ENCODE measurements around the gene ACVR1C. TPM values are rescaled to one million over a fixed set of nuclear protein-coding genes. Genes with fewer than 3 reads are reported as not detected.

ACVR1C gene
- total and polyA plus RNA-seq, 2 of the 4 experiments (the other 2 are of a cell fraction), result 0.07 to 0.18 TPM

GRCh38 chr2:157559461-157559860 is 69.2 kb downstream of the ACVR1C start:
- H4K8ac ChIP-seq (ENCODE audit: low read depth in 2 of 2, low read length in 2 of 2), result no peak overlapping the region
- no peak overlapping the region for H2BK120ac ChIP-seq (ENCODE audit: low read depth, low read length)
- in situ Hi-C loops (cut with MboI; ENCODE audit: low sequenced_read_pairs) (no loop called here), intact Hi-C loops (cut with micrococcal nuclease) (no loop called here), dilution Hi-C loops (cut with HindIII; ENCODE audit: low sequenced_read_pairs, unreplicated experiment) (no loop called here)
- no peak overlapping the region for H2BK5ac ChIP-seq (ENCODE audit: low read depth, low read length, poor library complexity, severe bottlenecking)
- no peak overlapping the region for H3K14ac ChIP-seq (replicated peaks; ENCODE audit: low read depth, low read length)
- no peak overlapping the region for H3K4me3 ChIP-seq (ENCODE audit: insufficient read depth, low read depth, low read length)
- H3K56ac ChIP-seq (ENCODE audit: extremely low read depth, insufficient read depth, low read length), result no peak overlapping the region
- no peak overlapping the region for H3K27ac ChIP-seq (ENCODE audit: insufficient read depth, low read length)
- H3K4me2 ChIP-seq (ENCODE audit: low read depth, low read length), result no peak overlapping the region
- H2AK5ac ChIP-seq (ENCODE audit: low read depth, low read length), result no peak overlapping the region
- no peak overlapping the region for H3K4ac ChIP-seq (ENCODE audit: low read depth, low read length)
- H3K27me3 ChIP-seq (ENCODE audit: control insufficient read depth, insufficient read depth, low read length), result no peaks in the 10 kb centered on the region
- POLR2A ChIA-PET (ENCODE audit: unreplicated experiment), result no interaction called here
- CTCF ChIA-PET, result no interaction called here
- no peak overlapping the region for H4K5ac ChIP-seq (ENCODE audit: low read depth, low read length)
- no peaks in the 10 kb centered on the region for H3K79me1 ChIP-seq (ENCODE audit: low read depth in 1 of 2, low read length in 2 of 2)
- H4K91ac ChIP-seq (ENCODE audit: insufficient read depth, low read depth, low read length), result no peak overlapping the region
- no peaks in the 10 kb centered on the region for H3K9me1 ChIP-seq (ENCODE audit: insufficient read depth, low read length)
- no peak for TF ChIP-seq RCOR1 (IDR thresholded peaks at IDR 0.05; ENCODE audit: insufficient replicate concordance, low read length)
- H4K20me1 ChIP-seq (ENCODE audit: insufficient read depth, low read length), result no peaks in the 10 kb centered on the region
- no peak overlapping the region for H2AFZ ChIP-seq (replicated peaks; ENCODE audit: low read length, poor library complexity)
- H2AK9ac ChIP-seq (replicated peaks; ENCODE audit: low read depth, low read length, poor library complexity), result no peak overlapping the region
- no peak overlapping the region for H3K23ac ChIP-seq (ENCODE audit: low read depth, low read length)
- H3K9me3 ChIP-seq (ENCODE audit: control insufficient read depth, insufficient read depth, low read length), result no peaks in the 10 kb centered on the region
- no peak overlapping the region for H3K18ac ChIP-seq (ENCODE audit: low read depth, low read length)
- no TSS peak for BruUV-seq (replicated peaks)
- ATAC-seq (ENCODE audit: low read depth) (no peak), DNase-seq (no peak)
- H3K9ac ChIP-seq (ENCODE audit: low read depth, low read length), result no peak overlapping the region
- H2BK20ac ChIP-seq (ENCODE audit: low read depth, low read length), result no peak overlapping the region
- 20% methylated on average over 1 of the region's 3 CpGs; no CpG with 5 or more reads in 1 of the 2 experiments for WGBS, 2 experiments (ENCODE audit: extremely low coverage in 2 of 2, insufficient read length in 1 of 2)
- H3K4me1 ChIP-seq (ENCODE audit: control insufficient read depth, insufficient read depth, low read length), result no peaks in the 10 kb centered on the region
- H2BK15ac ChIP-seq (ENCODE audit: low read depth, low read length), result no peak overlapping the region
- H3K36me3 ChIP-seq (ENCODE audit: control insufficient read depth, insufficient read depth, low read length), result no peaks in the 10 kb centered on the region

Data from IMR-90 (cell line).